IMR-90 (cell line): ENCODE data around the gene PPHLN1. TPM values are rescaled to one million over a fixed set of nuclear protein-coding genes. Genes with fewer than 3 reads are reported as not detected.

Experiments
- ATAC-seq: fragments of 200-7000 bp; cut with Tn5 transposase; 2 replicates; pipeline ENCODE4 v1.9.1; 2020; ENCODE audit warnings: low read depth, mild to moderate bottlenecking, moderate library complexity
- BruUV-seq: library from RNA; stranded (reverse); fragments of 400-500 nt; replicated peaks from 2 replicates; lab custom pipeline; 2021; lab: Mats Ljungman, UMichigan
- CTCF ChIA-PET: fragments of 300-600 bp; formaldehyde crosslinking; extraction: SDS; loops from one replicate; lab custom pipeline; 2021; ENCODE audit warnings: antibody characterized with exemption; lab: Yijun Ruan, JAX
- POLR2A ChIA-PET: fragments of 300-600 bp; sonication (Branson Sonifier 250); formaldehyde crosslinking; loops from one replicate; lab custom pipeline; 2022; ENCODE audit warnings: antibody characterized with exemption; ENCODE audit not compliant: unreplicated experiment; lab: Charles Lee
- DNase-seq: peaks from one replicate; pipeline ENCODE4 v3.0.0; 2013
- H2AFZ ChIP-seq: replicated peaks from 2 replicates; pipeline ENCODE3; 2013; ENCODE audit warnings: low read length, mild to moderate bottlenecking; ENCODE audit not compliant: poor library complexity
- H2AK5ac ChIP-seq: 2 replicates; pipeline ENCODE4 v1.6.1; 2013; ENCODE audit warnings: low read depth, low read length, inconsistent platforms
- H2AK9ac ChIP-seq: replicated peaks from 2 replicates; pipeline ENCODE3; 2013; ENCODE audit warnings: mild to moderate bottlenecking, low read depth, low read length, moderate library complexity; ENCODE audit not compliant: poor library complexity
- H2BK120ac ChIP-seq: 2 replicates; pipeline ENCODE4 v1.6.1; 2013; ENCODE audit warnings: low read depth, low read length, inconsistent platforms
- H2BK15ac ChIP-seq: 3 replicates; pipeline ENCODE4 v1.6.1; 2013; ENCODE audit warnings: low read depth, low read length, inconsistent platforms
- H2BK20ac ChIP-seq: 2 replicates; pipeline ENCODE4 v1.6.1; 2013; ENCODE audit warnings: low read depth, mild to moderate bottlenecking, inconsistent platforms, low read length, moderate library complexity
- H2BK5ac ChIP-seq: 2 replicates; pipeline ENCODE4 v1.6.1; 2013; ENCODE audit warnings: mild to moderate bottlenecking, low read depth, low read length, inconsistent platforms; ENCODE audit not compliant: poor library complexity, severe bottlenecking
- H3K14ac ChIP-seq: replicated peaks from 2 replicates; pipeline ENCODE4 v1.6.1; 2013; ENCODE audit warnings: low read depth, low read length, inconsistent platforms
- H3K18ac ChIP-seq: 2 replicates; pipeline ENCODE4 v1.6.1; 2013; ENCODE audit warnings: low read depth, low read length, control low read depth
- H3K23ac ChIP-seq: 2 replicates; pipeline ENCODE4 v1.6.1; 2013; ENCODE audit warnings: low read depth, low read length, inconsistent platforms
- H3K27ac ChIP-seq: 2 replicates; pipeline ENCODE4 v1.5.1; 2013; ENCODE audit warnings: mild to moderate bottlenecking, control low read depth, low read length; ENCODE audit not compliant: insufficient read depth
- H3K27me3 ChIP-seq: 2 replicates; pipeline ENCODE4 v1.6.1; 2013; ENCODE audit warnings: low read length; ENCODE audit not compliant: control insufficient read depth, insufficient read depth
- H3K36me3 ChIP-seq: 2 replicates; pipeline ENCODE4 v1.6.1; 2013; ENCODE audit warnings: low read length, mixed read lengths; ENCODE audit not compliant: control insufficient read depth, insufficient read depth
- H3K4ac ChIP-seq: 2 replicates; pipeline ENCODE4 v1.6.1; 2013; ENCODE audit warnings: low read depth, low read length, inconsistent platforms
- H3K4me1 ChIP-seq: 2 replicates; pipeline ENCODE4 v1.6.1; 2013; ENCODE audit warnings: low read length, mixed read lengths; ENCODE audit not compliant: control insufficient read depth, insufficient read depth
- H3K4me2 ChIP-seq: 2 replicates; pipeline ENCODE4 v1.6.1; 2013; ENCODE audit warnings: low read depth, mild to moderate bottlenecking, control low read depth, low read length, moderate library complexity
- H3K4me3 ChIP-seq: 2 replicates; pipeline ENCODE4 v1.5.1; 2013; ENCODE audit warnings: low read depth, mild to moderate bottlenecking, control low read depth, low read length, moderate library complexity; ENCODE audit not compliant: insufficient read depth
- H3K56ac ChIP-seq: 2 replicates; pipeline ENCODE4 v1.6.1; 2013; ENCODE audit warnings: low read length, inconsistent platforms; ENCODE audit not compliant: insufficient read depth; ENCODE audit errors: extremely low read depth
- H3K79me1 ChIP-seq, 2 experiments: 2 replicates each; pipeline ENCODE4 v1.6.1; 2013; ENCODE audit warnings: low read length in 2 of 2, inconsistent platforms in 1 of 2, low read depth in 1 of 2
- H3K9ac ChIP-seq: 2 replicates; pipeline ENCODE4 v1.6.1; 2013; ENCODE audit warnings: low read depth, low read length, control low read depth
- H3K9me1 ChIP-seq: 2 replicates; pipeline ENCODE4 v1.6.1; 2013; ENCODE audit warnings: low read length, inconsistent platforms; ENCODE audit not compliant: insufficient read depth
- H3K9me3 ChIP-seq: 2 replicates; pipeline ENCODE4 v1.6.1; 2013; ENCODE audit warnings: low read length; ENCODE audit not compliant: control insufficient read depth, insufficient read depth
- H4K20me1 ChIP-seq: 2 replicates; pipeline ENCODE4 v1.6.1; 2013; ENCODE audit warnings: low read length, inconsistent platforms; ENCODE audit not compliant: insufficient read depth
- H4K5ac ChIP-seq: 2 replicates; pipeline ENCODE4 v1.6.1; 2013; ENCODE audit warnings: mild to moderate bottlenecking, low read depth, low read length, control low read depth
- H4K8ac ChIP-seq, 2 experiments: 2 replicates each; pipeline ENCODE4 v1.6.1; 2013; ENCODE audit warnings: low read depth in 2 of 2, low read length in 2 of 2, control low read depth in 1 of 2, inconsistent platforms in 1 of 2
- H4K91ac ChIP-seq: 2 replicates; pipeline ENCODE4 v1.6.1; 2013; ENCODE audit warnings: low read depth, low read length, inconsistent platforms; ENCODE audit not compliant: insufficient read depth
- BHLHE40 ChIP-seq: fragments of 150-350 bp; IDR thresholded peaks from 2 replicates; pipeline ENCODE4 v1.6.1; 2016; ENCODE audit warnings: mild to moderate bottlenecking, low read depth, low read length
- CEBPB ChIP-seq: IDR thresholded peaks from 2 replicates; pipeline ENCODE4 v1.6.1; 2012; ENCODE audit warnings: low read depth, low read length, improper control_type of control experiment
- CHD1 ChIP-seq: IDR thresholded peaks from 2 replicates; pipeline ENCODE4 v1.6.1; 2012; ENCODE audit warnings: low read depth, low read length, improper control_type of control experiment
- FOS ChIP-seq: fragments of 150-350 bp; IDR thresholded peaks from 2 replicates; pipeline ENCODE4 v1.6.1; 2016; ENCODE audit warnings: low read depth, low read length
- MAFK ChIP-seq: IDR thresholded peaks from 2 replicates; pipeline ENCODE4 v1.6.1; 2012; ENCODE audit warnings: low read depth, low read length, improper control_type of control experiment
- MAZ ChIP-seq: IDR thresholded peaks from 2 replicates; pipeline ENCODE4 v1.6.1; 2012; ENCODE audit warnings: low read depth, mild to moderate bottlenecking, low read length, improper control_type of control experiment, moderate library complexity, borderline replicate concordance
- MXI1 ChIP-seq: IDR thresholded peaks from 2 replicates; pipeline ENCODE4 v1.6.1; 2012; ENCODE audit warnings: low read depth, mild to moderate bottlenecking, low read length, moderate library complexity, borderline replicate concordance
- NFE2L2 ChIP-seq: fragments of 150-350 bp; IDR thresholded peaks from 2 replicates; pipeline ENCODE4 v1.6.1; 2016; ENCODE audit warnings: low read depth, mild to moderate bottlenecking, low read length
- POLR2A ChIP-seq: IDR thresholded peaks from 2 replicates; pipeline ENCODE4 v1.6.1; 2012; ENCODE audit warnings: mild to moderate bottlenecking, low read depth, low read length
- RAD21 ChIP-seq: IDR thresholded peaks from 2 replicates; pipeline ENCODE4 v1.6.1; 2012; ENCODE audit warnings: low read length, improper control_type of control experiment
- RCOR1 ChIP-seq: IDR thresholded peaks from 2 replicates; pipeline ENCODE4 v1.6.1; 2012; ENCODE audit warnings: mild to moderate bottlenecking, low read length, improper control_type of control experiment; ENCODE audit not compliant: insufficient replicate concordance
- RFX5 ChIP-seq: IDR thresholded peaks from 2 replicates; pipeline ENCODE4 v1.8.0; 2012; ENCODE audit warnings: low read depth, mild to moderate bottlenecking, low read length, moderate library complexity
- SMC3 ChIP-seq: fragments of 150-350 bp; IDR thresholded peaks from 2 replicates; pipeline ENCODE4 v1.6.1; 2016; ENCODE audit warnings: low read depth, mild to moderate bottlenecking, antibody characterized with exemption, low read length, moderate library complexity
- WGBS, 2 experiments: methylation state at CpG; one replicate each; pipeline versions ENCODE4 v1.1.5 to v1.1.7; 2013; ENCODE audit warnings: missing lambda C conversion rate in 2 of 2; ENCODE audit not compliant: insufficient read length in 1 of 2; ENCODE audit errors: extremely low coverage in 2 of 2; 5-methylcytosine and 5-hydroxymethylcytosine counted together
- dilution Hi-C: fragments of 300-500 bp; cut with HindIII; formaldehyde crosslinking; loops from one replicate; pipeline ENCODE4 v1.14.3; 2018; ENCODE audit warnings: low sequenced_read_pairs; ENCODE audit not compliant: unreplicated experiment
- in situ Hi-C: fragments of 300-500 bp; cut with MboI; formaldehyde crosslinking; loops from 3 replicates; pipeline ENCODE4 v1.14.3; 2019; ENCODE audit warnings: low sequenced_read_pairs, inconsistent platforms, mixed read lengths
- intact Hi-C: fragments of 100-400 bp; cut with micrococcal nuclease; formaldehyde crosslinking; loops from 2 replicates; pipeline ENCODE4 v1.10.0; 2022
- polyA plus RNA-seq, 3 experiments: library from polyadenylated mRNA; depleted of rRNA; stranded (reverse); fragments of >200 nt; gene quantifications; 2 replicates each; pipeline ENCODE4 v1.2.3, GENCODE V29; 2012; ENCODE audit warnings: low replicate concordance in 1 of 3
- total RNA-seq: library from RNA; depleted of rRNA; stranded (reverse); fragments of >200 nt; gene quantifications from 2 replicates; pipeline ENCODE4 v1.2.3, GENCODE V29; 2012
- TF ChIP-seq, protein P1 (sequence below): fragments of 150-350 bp; IDR thresholded peaks from 2 replicates; pipeline ENCODE4 v1.6.1; 2017; ENCODE audit warnings: mild to moderate bottlenecking, antibody characterized with exemption, low read length, low read depth
- TF ChIP-seq, protein P2 (sequence below): fragments of 150-350 bp; IDR thresholded peaks from 2 replicates; pipeline ENCODE4 v1.6.1; 2016; ENCODE audit warnings: low read depth, mild to moderate bottlenecking, low read length, moderate library complexity, borderline replicate concordance
- TF ChIP-seq, protein P3 (sequence below): conservative IDR thresholded peaks from 2 replicates; pipeline ENCODE4 v1.5.1; 2012; ENCODE audit warnings: mild to moderate bottlenecking, low read depth, low read length, improper control_type of control experiment

Gene PPHLN1
- total and polyA plus RNA-seq, 2 of the 4 experiments (the other 2 are of a cell fraction): 50.7 to 54.3 TPM

DNA sequence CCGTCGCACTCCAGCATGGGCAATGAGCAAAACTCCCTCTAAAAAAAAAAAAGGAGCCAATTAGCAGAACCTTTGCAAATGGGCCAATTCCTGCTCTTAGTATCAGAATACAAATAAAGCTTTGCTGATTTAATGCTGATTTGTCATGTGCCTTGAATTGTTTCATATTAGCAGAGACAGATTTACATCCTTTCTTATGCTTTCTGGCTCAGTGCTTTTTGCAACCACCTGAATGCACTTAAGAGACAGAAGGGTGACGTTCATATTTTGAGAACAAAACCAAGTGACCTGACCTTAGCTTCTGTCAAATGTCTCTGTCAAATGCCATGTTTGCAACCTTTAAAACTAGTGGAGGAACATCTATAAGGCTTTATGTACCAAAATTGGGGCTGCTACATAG, 44.1 kb upstream of the PPHLN1 start:
- Histone ChIP-seq H4K8ac (no peak overlapping the region), H2BK15ac (no peak overlapping the region), H3K18ac (no peak overlapping the region), H4K91ac (no peak overlapping the region), H3K27ac (no peak overlapping the region), H3K4me1 (no peaks in the 10 kb centered on the region), H2AK9ac (no peak overlapping the region), H2AK5ac (no peak overlapping the region), H2AFZ (no peak overlapping the region), H3K9me1 (no peaks in the 10 kb centered on the region), H2BK120ac (no peak overlapping the region), H3K4me2 (no peak overlapping the region), H3K4ac (no peak overlapping the region), H4K5ac (no peak overlapping the region), H2BK5ac (no peak overlapping the region), H3K79me1 (no peaks in the 10 kb centered on the region), H3K23ac (no peak overlapping the region), H3K4me3 (no peak overlapping the region), H2BK20ac (no peak overlapping the region), H3K56ac (no peak overlapping the region), H3K9ac (no peak overlapping the region), H3K9me3 (no peaks in the 10 kb centered on the region), H3K27me3 (peaks cover 3% of the 10 kb centered on the region), H3K36me3 (no peaks in the 10 kb centered on the region), H3K14ac (no peak overlapping the region), H4K20me1 (no peaks in the 10 kb centered on the region)
- BruUV-seq: no TSS peak
- WGBS, 2 experiments: no CpG with 5 or more reads among the region's 3 CpGs
- ChIA-PET CTCF (no interaction called here), POLR2A (no interaction called here)
- TF ChIP-seq RFX5 (no peak), MXI1 (no peak), RAD21 (no peak), POLR2A (no peak), FOS (no peak), MAFK (no peak), NFE2L2 (no peak), CEBPB (no peak), RCOR1 (no peak), BHLHE40 (no peak), SMC3 (no peak), CHD1 (no peak), MAZ (no peak)
- TF ChIP-seq, protein P1, sequence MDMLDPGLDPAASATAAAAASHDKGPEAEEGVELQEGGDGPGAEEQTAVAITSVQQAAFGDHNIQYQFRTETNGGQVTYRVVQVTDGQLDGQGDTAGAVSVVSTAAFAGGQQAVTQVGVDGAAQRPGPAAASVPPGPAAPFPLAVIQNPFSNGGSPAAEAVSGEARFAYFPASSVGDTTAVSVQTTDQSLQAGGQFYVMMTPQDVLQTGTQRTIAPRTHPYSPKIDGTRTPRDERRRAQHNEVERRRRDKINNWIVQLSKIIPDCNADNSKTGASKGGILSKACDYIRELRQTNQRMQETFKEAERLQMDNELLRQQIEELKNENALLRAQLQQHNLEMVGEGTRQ: no peak
- TF ChIP-seq, protein P2, sequence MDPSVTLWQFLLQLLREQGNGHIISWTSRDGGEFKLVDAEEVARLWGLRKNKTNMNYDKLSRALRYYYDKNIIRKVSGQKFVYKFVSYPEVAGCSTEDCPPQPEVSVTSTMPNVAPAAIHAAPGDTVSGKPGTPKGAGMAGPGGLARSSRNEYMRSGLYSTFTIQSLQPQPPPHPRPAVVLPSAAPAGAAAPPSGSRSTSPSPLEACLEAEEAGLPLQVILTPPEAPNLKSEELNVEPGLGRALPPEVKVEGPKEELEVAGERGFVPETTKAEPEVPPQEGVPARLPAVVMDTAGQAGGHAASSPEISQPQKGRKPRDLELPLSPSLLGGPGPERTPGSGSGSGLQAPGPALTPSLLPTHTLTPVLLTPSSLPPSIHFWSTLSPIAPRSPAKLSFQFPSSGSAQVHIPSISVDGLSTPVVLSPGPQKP: no peak
- TF ChIP-seq, protein P3, sequence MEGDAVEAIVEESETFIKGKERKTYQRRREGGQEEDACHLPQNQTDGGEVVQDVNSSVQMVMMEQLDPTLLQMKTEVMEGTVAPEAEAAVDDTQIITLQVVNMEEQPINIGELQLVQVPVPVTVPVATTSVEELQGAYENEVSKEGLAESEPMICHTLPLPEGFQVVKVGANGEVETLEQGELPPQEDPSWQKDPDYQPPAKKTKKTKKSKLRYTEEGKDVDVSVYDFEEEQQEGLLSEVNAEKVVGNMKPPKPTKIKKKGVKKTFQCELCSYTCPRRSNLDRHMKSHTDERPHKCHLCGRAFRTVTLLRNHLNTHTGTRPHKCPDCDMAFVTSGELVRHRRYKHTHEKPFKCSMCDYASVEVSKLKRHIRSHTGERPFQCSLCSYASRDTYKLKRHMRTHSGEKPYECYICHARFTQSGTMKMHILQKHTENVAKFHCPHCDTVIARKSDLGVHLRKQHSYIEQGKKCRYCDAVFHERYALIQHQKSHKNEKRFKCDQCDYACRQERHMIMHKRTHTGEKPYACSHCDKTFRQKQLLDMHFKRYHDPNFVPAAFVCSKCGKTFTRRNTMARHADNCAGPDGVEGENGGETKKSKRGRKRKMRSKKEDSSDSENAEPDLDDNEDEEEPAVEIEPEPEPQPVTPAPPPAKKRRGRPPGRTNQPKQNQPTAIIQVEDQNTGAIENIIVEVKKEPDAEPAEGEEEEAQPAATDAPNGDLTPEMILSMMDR: no peak
- intact Hi-C loops: no loop called here
- no peak for ATAC-seq
- dilution Hi-C loops: no loop called here
- DNase-seq: no peak
- in situ Hi-C loops: no loop called here
